Spinal cord (tissue), 10 donors: ENCODE measurements around the gene CNOT1. TPM values are rescaled to one million over a fixed set of nuclear protein-coding genes. Genes with fewer than 3 reads are reported as not detected.
A peak's percentile ranks its signal among the peaks of the same experiment; 100 is the strongest.

Experiments
- DNase-seq, 6 donors: peaks; one replicate each; pipeline versions ENCODE4 v3.0.0 to v3.0.0-alpha.2; 2013 to 2015; ENCODE audit warnings: low spot score in 6 of 6, low read depth in 4 of 6
- H3K27ac ChIP-seq: one replicate; pipeline ENCODE4 v1.5.1; 2013; ENCODE audit warnings: low read depth, low read length, control low read depth
- H3K27me3 ChIP-seq: one replicate; pipeline ENCODE4 v1.6.1; 2013; ENCODE audit warnings: low read length; ENCODE audit not compliant: control insufficient read depth, insufficient read depth
- H3K36me3 ChIP-seq: one replicate; pipeline ENCODE4 v1.6.1; 2013; ENCODE audit warnings: low read length; ENCODE audit not compliant: control insufficient read depth, insufficient read depth
- H3K4me1 ChIP-seq: one replicate; pipeline ENCODE4 v1.6.1; 2013; ENCODE audit warnings: low read length; ENCODE audit not compliant: control insufficient read depth, insufficient read depth
- H3K4me3 ChIP-seq: one replicate; pipeline ENCODE4 v1.5.1; 2013; ENCODE audit warnings: low read depth, low read length, control low read depth
- H3K9me3 ChIP-seq: one replicate; pipeline ENCODE4 v1.6.1; 2013; ENCODE audit warnings: low read length; ENCODE audit not compliant: control insufficient read depth, insufficient read depth
- WGBS: methylation state at CpG from one replicate; pipeline ENCODE4 v1.1.5; 2013; ENCODE audit warnings: missing lambda C conversion rate; ENCODE audit not compliant: insufficient coverage; 5-methylcytosine and 5-hydroxymethylcytosine counted together
- polyA plus RNA-seq, 2 donors: library from polyadenylated mRNA; unstranded; fragments of 120-200 nt; gene quantifications; one replicate each; pipeline ENCODE4 v1.2.1, GENCODE V29; 2013; ENCODE audit not compliant: insufficient read length in 2 of 2
- total RNA-seq, 2 donors: library from RNA; depleted of rRNA in 1 of 2; stranded (reverse); fragments of 120-200 nt in 1 of 2; fragments of >200 nt in 1 of 2; gene quantifications; one replicate each; pipeline versions ENCODE4 v1.2.3 to v1.2.4, GENCODE V29; 2013 to 2014
- donor health status: healthy.

CNOT1 gene
- total and polyA plus RNA-seq, 4 donors = 105 to 139 (median 118) TPM

DNA sequence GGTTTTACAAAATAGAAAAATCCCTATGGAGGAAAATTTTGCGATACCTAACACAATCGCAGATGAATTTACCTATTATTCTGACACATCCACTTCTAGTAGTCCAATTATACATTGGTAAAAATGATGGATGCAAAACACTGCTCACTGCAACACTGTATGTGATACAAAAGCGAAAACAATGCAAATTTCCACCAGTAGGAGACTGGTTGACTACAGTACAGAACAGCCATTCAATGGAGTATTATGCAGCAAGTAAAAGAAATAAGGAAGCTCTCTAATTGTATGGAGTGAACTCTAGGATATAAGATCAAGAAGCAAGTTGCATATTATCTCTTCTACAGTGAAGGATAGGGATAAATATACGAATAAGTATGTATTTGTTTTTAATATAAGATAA, 65.9 kb downstream of the CNOT1 start:
- no peaks in the 10 kb centered on the region for H3K27me3 ChIP-seq
- H3K9me3 ChIP-seq = no peaks in the 10 kb centered on the region
- DNase-seq = no peak
- H3K4me1 ChIP-seq = no peaks in the 10 kb centered on the region
- WGBS = no CpG with 5 or more reads among the region's 4 CpGs
- H3K27ac ChIP-seq = no peak overlapping the region
- H3K36me3 ChIP-seq = peaks cover 29% of the 10 kb centered on the region
- H3K4me3 ChIP-seq = no peak overlapping the region

DNA sequence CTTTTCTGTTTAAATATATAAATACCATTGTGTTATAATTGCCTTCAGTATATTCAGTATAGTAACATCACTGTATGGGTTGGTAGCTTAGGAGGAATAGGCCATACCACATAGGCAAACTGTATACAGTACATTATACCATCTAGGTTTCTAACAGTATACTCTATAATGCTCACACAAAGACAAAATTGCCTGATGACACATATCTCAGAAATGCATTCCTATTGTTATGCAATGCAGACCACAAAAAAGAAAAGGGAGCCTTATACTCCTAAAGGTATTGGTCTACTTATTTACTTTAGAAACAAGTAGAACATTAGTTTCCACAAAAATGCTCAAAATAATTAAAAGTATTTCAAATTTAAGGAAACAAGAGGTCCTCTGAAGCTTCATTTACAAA, 66.4 kb downstream of the CNOT1 start:
- Histone ChIP-seq H3K4me1 (no peaks in the 10 kb centered on the region), H3K27me3 (no peaks in the 10 kb centered on the region), H3K36me3 (peaks cover 31% of the 10 kb centered on the region), H3K4me3 (no peak overlapping the region), H3K27ac (no peak overlapping the region), H3K9me3 (no peaks in the 10 kb centered on the region)
- no peak for DNase-seq

DNA sequence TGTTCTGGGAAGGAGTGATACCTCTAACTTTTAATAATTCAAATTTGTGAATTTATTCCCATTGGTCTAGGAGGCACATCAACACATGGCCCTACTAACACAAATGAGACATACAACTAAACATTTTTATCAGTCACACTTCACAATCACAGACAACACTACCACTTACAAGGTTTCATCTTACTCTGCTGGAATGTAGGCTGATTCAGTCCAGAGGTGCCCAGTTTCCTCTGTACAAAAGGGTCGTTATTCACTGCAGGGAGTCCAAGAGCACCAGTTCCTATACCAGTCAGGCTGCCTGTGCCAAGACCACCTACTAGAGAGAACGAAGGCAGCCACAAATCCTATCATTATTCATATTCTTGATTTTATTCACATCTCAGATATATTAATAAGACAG, 72.9 kb downstream of the CNOT1 start:
- Histone ChIP-seq H3K9me3 (no peaks in the 10 kb centered on the region), H3K36me3 (peaks cover 18% of the 10 kb centered on the region), H3K4me3 (no peak overlapping the region), H3K4me1 (no peaks in the 10 kb centered on the region), H3K27me3 (no peaks in the 10 kb centered on the region), H3K27ac (no peak overlapping the region)
- DNase-seq = no peak
- 71% methylated on average over 1 of the region's 2 CpGs for WGBS

DNA sequence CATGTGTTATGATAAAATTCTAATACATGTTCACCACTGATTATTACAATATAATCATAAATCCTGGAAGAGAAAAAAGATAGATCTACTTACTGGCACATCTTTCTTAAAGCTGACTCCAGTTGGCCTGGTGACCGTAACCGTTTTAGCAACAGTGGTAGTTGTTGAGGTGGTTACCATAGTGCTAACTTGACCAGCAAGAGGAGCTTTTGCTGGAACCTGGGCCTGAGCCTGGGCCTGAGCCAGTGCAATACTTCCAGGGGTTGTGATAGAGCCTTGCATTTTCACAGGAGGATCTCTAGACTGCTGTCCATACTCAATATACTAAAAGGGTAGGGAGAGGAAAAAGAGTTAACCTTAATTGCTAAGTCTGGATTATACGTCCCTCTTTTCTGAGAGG, 78.1 kb downstream of the CNOT1 start:
- H3K27me3 ChIP-seq = no peaks in the 10 kb centered on the region
- WGBS = 100% methylated on average over 2 of the region's 3 CpGs
- H3K27ac ChIP-seq = no peak overlapping the region
- DNase-seq = peak in 3 of 6 donors; percentile 2 to 48 (median 11)
- peaks cover 16% of the 10 kb centered on the region for H3K36me3 ChIP-seq
- no peaks in the 10 kb centered on the region for H3K9me3 ChIP-seq
- H3K4me1 ChIP-seq = no peaks in the 10 kb centered on the region
- H3K4me3 ChIP-seq = no peak overlapping the region

DNA sequence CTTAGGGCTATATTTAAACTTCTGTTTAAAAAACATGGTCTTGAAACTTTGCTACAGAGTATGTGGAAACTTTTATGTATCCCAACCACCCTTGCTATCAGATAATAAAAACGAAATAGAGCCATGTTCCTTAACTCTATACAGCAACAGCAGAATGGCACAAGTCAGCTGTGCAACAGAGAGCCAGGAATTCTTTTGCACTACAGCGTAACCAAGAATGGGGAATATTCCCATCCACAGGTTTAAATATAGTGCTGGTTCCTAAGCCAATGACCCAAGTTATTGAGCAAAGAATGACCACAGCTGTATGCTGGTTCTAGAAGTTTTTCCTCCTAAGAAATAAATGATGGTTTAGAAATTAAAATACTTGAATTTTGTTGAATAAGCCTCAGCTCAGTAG, 81.2 kb downstream of the CNOT1 start:
- Histone ChIP-seq H3K4me1 (no peaks in the 10 kb centered on the region), H3K27ac (no peak overlapping the region), H3K4me3 (no peak overlapping the region), H3K9me3 (no peaks in the 10 kb centered on the region), H3K27me3 (no peaks in the 10 kb centered on the region), H3K36me3 (peaks cover 18% of the 10 kb centered on the region)
- no peak for DNase-seq
- 100% methylated on average over 1 of the region's 2 CpGs for WGBS

DNA sequence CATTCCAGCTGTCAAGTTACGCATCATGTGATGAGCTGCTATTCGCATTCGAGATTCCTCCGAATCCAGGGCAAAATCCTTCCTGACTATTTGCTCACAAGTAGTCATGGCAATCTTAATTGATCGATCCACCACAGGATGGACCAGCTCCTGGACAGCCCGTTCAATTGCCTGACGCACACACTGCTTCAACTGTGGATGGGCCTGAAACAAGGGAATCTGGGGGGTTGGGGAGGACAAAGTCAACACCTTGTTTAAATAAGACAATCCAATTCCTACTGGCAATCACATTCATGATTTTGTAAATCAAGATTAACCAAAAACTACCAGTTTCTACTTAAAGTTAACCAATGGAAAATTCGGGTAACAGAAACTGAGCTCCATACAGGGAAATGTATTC, 85.9 kb downstream of the CNOT1 start:
- WGBS = 91% methylated on average over 7 of the region's 8 CpGs
- Histone ChIP-seq H3K4me1 (no peaks in the 10 kb centered on the region), H3K36me3 (peaks cover 23% of the 10 kb centered on the region), H3K4me3 (no peak overlapping the region), H3K27me3 (no peaks in the 10 kb centered on the region), H3K9me3 (no peaks in the 10 kb centered on the region), H3K27ac (no peak overlapping the region)
- no peak for DNase-seq

DNA sequence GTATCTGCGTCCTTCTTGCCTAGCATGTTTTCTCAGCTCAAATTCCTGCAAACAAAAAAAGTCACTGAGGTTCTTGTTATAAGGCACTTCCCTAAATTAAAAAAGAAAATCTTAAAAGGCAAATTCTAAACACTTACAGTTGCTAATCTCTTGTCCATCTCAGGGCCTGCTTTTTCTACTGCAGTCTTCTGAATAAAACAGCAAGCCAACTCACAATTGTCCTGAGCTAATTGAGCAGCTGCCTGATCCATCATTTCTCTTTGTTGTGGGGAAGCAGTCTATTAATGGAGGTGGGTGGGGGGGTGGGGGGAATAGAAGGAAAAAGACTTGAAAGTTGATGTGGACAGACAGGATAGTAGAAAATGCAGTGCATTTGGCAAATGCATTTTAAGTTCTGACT, 87.3 kb downstream of the CNOT1 start:
- peaks cover 25% of the 10 kb centered on the region for H3K36me3 ChIP-seq
- WGBS = 67% methylated on average over 1 of the region's 1 CpG

DNA sequence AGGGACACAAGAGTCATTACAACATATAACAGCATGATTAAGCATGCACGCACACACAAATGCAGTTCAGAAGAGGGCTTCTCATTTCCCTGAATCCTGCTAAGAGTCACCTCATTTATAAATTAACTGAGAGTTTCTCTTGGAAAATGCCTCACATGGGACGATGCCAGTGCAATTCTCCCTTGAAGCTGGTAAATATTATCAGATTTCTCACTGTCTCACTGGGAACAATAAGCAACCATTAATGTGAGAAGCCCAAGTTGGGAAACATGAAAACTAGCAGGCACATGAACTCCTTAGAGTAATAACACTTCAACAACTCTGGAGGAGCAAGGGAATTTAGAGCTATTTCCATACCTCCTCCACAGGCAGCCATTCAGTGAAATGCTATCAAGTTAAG, 87.9 kb downstream of the CNOT1 start:
- Histone ChIP-seq H3K9me3 (no peaks in the 10 kb centered on the region), H3K4me3 (no peak overlapping the region), H3K36me3 (peaks cover 30% of the 10 kb centered on the region), H3K4me1 (no peaks in the 10 kb centered on the region), H3K27me3 (no peaks in the 10 kb centered on the region), H3K27ac (no peak overlapping the region)
- peak in 5 of 6 donors; percentile 4 to 92 (median 35) for DNase-seq
- no CpG with 5 or more reads among the region's 2 CpGs for WGBS

More for the DNA sequence above, 87.3 kb downstream of the CNOT1 start:
- Histone ChIP-seq H3K9me3 (no peaks in the 10 kb centered on the region), H3K27me3 (no peaks in the 10 kb centered on the region), H3K4me3 (no peak overlapping the region), H3K4me1 (no peaks in the 10 kb centered on the region), H3K27ac (no peak overlapping the region)
- no peak for DNase-seq

DNA sequence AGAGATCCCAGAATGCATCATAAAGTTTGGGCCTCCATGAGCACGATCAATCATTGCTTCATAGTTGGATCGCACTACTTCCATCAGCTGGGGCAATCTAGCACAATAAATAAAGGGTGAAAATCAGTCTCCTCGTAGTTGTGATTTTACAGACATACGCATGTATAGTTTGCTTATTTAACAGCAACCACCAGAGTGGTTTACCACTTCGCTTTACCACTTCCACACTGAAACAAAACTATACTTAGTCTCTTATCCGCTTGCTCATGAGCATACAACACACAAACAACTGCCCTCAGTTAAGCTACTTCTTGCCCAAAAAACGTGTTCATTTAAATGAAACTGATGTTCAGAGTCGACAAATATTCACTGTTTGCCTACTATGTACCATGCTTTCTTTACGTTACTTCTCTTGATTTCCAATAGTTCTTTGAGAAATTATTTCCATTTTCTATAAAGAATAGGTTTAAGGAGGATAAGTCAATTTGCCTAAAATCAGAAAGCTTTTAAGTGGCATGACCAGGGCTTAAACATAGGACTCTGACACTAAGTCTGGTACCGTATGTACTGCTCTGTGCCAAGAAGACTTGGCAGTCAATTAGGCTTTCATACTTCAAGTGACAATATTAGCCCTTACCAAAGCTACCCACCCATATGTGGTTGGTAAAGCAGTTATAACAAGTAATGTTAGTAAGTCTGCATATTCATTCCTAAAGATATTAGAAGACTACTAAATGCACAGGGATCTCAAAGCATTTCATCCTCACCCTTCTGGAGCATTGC, 92.3 kb downstream of the CNOT1 start:
- no peak overlapping the region for H3K27ac ChIP-seq
- H3K36me3 ChIP-seq = peaks cover 43% of the 10 kb centered on the region
- no peaks in the 10 kb centered on the region for H3K4me1 ChIP-seq
- 78% methylated on average over 6 of the region's 10 CpGs for WGBS
- H3K9me3 ChIP-seq = no peaks in the 10 kb centered on the region
- DNase-seq = no peak
- no peak overlapping the region for H3K4me3 ChIP-seq
- H3K27me3 ChIP-seq = no peaks in the 10 kb centered on the region

DNA sequence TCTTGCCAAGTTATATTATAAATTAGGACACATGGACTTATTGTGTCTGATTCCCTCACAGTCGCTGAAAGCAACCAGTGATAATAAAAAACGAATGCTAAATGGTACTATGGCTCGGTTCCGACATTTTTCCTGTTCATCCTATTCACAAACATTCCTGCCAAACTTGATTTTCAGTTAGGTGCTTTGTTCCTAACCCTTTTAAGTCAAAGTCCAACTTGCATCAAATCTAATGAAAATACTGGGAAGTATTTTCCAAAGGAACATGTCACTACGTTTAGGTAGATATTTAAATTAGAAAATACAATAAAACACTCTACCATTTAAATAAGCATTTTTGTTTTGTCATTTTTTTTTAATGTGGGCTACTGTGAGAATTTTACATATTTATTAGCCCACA, 93.3 kb downstream of the CNOT1 start:
- Histone ChIP-seq H3K36me3 (peaks cover 45% of the 10 kb centered on the region), H3K27ac (no peak overlapping the region), H3K9me3 (no peaks in the 10 kb centered on the region), H3K27me3 (no peaks in the 10 kb centered on the region), H3K4me1 (no peaks in the 10 kb centered on the region), H3K4me3 (no peak overlapping the region)
- no peak for DNase-seq
- 100% methylated on average over 4 of the region's 5 CpGs for WGBS
